Progenitor cell of endocrine pancreas (in vitro differentiated cells): ENCODE measurements around the gene ATP5MG. TPM values are rescaled to one million over a fixed set of nuclear protein-coding genes. Genes with fewer than 3 reads are reported as not detected.

Source experiments
- DNase-seq: peaks from one replicate; pipeline ENCODE4 v3.0.0; 2021; ENCODE audit warnings: low spot score; ENCODE audit not compliant: unreplicated experiment
- H3K27ac Mint-ChIP-seq: 2 replicates; pipeline ENCODE4 v1.8.0; 2021; ENCODE audit warnings: mild to moderate bottlenecking, moderate library complexity, mixed read lengths
- H3K27me3 Mint-ChIP-seq: 2 replicates; pipeline ENCODE4 v1.8.0; 2021; ENCODE audit warnings: mixed read lengths
- H3K36me3 Mint-ChIP-seq: 2 replicates; pipeline ENCODE4 v1.8.0; 2022; ENCODE audit warnings: mixed read lengths; ENCODE audit not compliant: insufficient read depth
- H3K4me1 Mint-ChIP-seq: 2 replicates; pipeline ENCODE4 v1.8.0; 2021; ENCODE audit warnings: low read depth, mixed read lengths
- H3K4me3 Mint-ChIP-seq: 2 replicates; pipeline ENCODE4 v1.8.0; 2021; ENCODE audit warnings: low read depth, mild to moderate bottlenecking, moderate library complexity, mixed read lengths
- H3K9me3 Mint-ChIP-seq: 2 replicates; pipeline ENCODE4 v1.8.0; 2021; ENCODE audit warnings: low read depth, mixed read lengths
- CTCF ChIP-seq: fragments of 200-600 bp; sonication (generic); IDR thresholded peaks from one replicate; pipeline ENCODE4 v1.5.0; 2021; ENCODE audit warnings: antibody characterized with exemption, mild to moderate bottlenecking; ENCODE audit not compliant: unreplicated experiment
- total RNA-seq: library from RNA; stranded (reverse); gene quantifications from 2 replicates; pipeline ENCODE4 v1.2.1, GENCODE V29; 2021

Gene ATP5MG
- total RNA-seq, 1 donor from 2014 or later: 192 TPM

- no peaks in the 10 kb centered on the region for H3K9me3 Mint-ChIP-seq
- H3K4me3 Mint-ChIP-seq: no peak overlapping the region
- no peak overlapping the region for H3K27ac Mint-ChIP-seq
- no peak for DNase-seq
- no peak for TF ChIP-seq CTCF
- no peaks in the 10 kb centered on the region for H3K27me3 Mint-ChIP-seq
- H3K36me3 Mint-ChIP-seq: peaks cover 26% of the 10 kb centered on the region
- H3K4me1 Mint-ChIP-seq: peaks cover 2% of the 10 kb centered on the region
Measured at GRCh38 chr11:118379497-118379896, 21.9 kb upstream of the ATP5MG start.

- H3K4me1 Mint-ChIP-seq: peaks cover 2% of the 10 kb centered on the region
- H3K27me3 Mint-ChIP-seq: no peaks in the 10 kb centered on the region
- DNase-seq: no peak
- no peak for TF ChIP-seq CTCF
- peaks cover 30% of the 10 kb centered on the region for H3K36me3 Mint-ChIP-seq
- no peak overlapping the region for H3K4me3 Mint-ChIP-seq
- no peak overlapping the region for H3K27ac Mint-ChIP-seq
- H3K9me3 Mint-ChIP-seq: no peaks in the 10 kb centered on the region
Measured at GRCh38 chr11:118380571-118380970, 20.8 kb upstream of the ATP5MG start.

- peaks cover 28% of the 10 kb centered on the region for H3K36me3 Mint-ChIP-seq
- H3K27ac Mint-ChIP-seq: no peak overlapping the region
- no peak for TF ChIP-seq CTCF
- H3K4me3 Mint-ChIP-seq: no peak overlapping the region
- no peaks in the 10 kb centered on the region for H3K9me3 Mint-ChIP-seq
- H3K27me3 Mint-ChIP-seq: no peaks in the 10 kb centered on the region
- DNase-seq: no peak
- H3K4me1 Mint-ChIP-seq: peaks cover 2% of the 10 kb centered on the region
Measured at GRCh38 chr11:118382954-118383353, 18.5 kb upstream of the ATP5MG start.

- Mint-ChIP-seq H3K27ac (no peak overlapping the region), H3K4me1 (peaks cover 2% of the 10 kb centered on the region), H3K36me3 (peaks cover 28% of the 10 kb centered on the region), H3K27me3 (no peaks in the 10 kb centered on the region), H3K9me3 (no peaks in the 10 kb centered on the region), H3K4me3 (no peak overlapping the region)
- TF ChIP-seq CTCF: no peak
- DNase-seq: no peak
Measured at GRCh38 chr11:118383657-118384056, 17.7 kb upstream of the ATP5MG start.

GRCh38 chr11:118396097-118396501, 5.3 kb upstream of the ATP5MG start:
- H3K9me3 Mint-ChIP-seq: no peaks in the 10 kb centered on the region
- peaks cover 12% of the 10 kb centered on the region for H3K36me3 Mint-ChIP-seq
- no peak for TF ChIP-seq CTCF
- DNase-seq: no peak
- H3K4me1 Mint-ChIP-seq: peaks cover 3% of the 10 kb centered on the region
- no peaks in the 10 kb centered on the region for H3K27me3 Mint-ChIP-seq
- H3K4me3 Mint-ChIP-seq: no peak overlapping the region
- no peak overlapping the region for H3K27ac Mint-ChIP-seq
